ENCODE data around the gene PCA3. TPM values are rescaled to one million over a fixed set of nuclear protein-coding genes. Genes with fewer than 3 reads are reported as not detected.

PCA3 gene
- total RNA-seq, 6 donors from 2014 or later, result 0.17 TPM; not detected in 5

DNA sequence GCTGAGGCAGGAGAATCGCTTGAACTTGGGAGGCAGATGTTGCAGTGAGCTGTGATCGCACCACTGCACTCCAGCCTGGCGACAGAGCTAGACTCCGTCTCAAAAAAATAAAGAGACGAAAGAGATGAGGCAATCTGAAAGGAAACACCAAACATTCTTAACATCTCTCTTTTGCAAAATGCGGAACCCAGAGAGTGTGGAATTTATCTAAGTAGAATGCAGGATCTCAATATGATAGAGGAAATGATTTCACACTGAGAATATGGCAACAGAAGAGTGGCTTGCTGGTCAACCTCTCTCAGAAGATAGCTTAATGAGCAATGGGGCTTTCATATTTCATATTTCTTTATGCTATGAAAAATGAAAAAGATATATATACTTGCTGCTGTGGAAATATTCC is 33.4 kb upstream of the PCA3 start:
- WGBS, 2 donors, result 88 to 89% methylated on average over 6 of the region's 6 CpGs
- ATAC-seq (ENCODE audit: low FRiP score in 2 of 2) (no peak), DNase-seq (no peak)
- H3K36me3 ChIP-seq, result no peaks in the 10 kb centered on the region
- no peak overlapping the region for H3K27ac ChIP-seq
- H3K4me3 ChIP-seq, result no peak overlapping the region
- H3K9me3 ChIP-seq, result no peaks in the 10 kb centered on the region
- TF ChIP-seq POLR2A (IDR thresholded peaks at IDR 0.05), result no peak
- no peak for TF ChIP-seq EP300 (IDR thresholded peaks at IDR 0.05)
- TF ChIP-seq, protein P1, sequence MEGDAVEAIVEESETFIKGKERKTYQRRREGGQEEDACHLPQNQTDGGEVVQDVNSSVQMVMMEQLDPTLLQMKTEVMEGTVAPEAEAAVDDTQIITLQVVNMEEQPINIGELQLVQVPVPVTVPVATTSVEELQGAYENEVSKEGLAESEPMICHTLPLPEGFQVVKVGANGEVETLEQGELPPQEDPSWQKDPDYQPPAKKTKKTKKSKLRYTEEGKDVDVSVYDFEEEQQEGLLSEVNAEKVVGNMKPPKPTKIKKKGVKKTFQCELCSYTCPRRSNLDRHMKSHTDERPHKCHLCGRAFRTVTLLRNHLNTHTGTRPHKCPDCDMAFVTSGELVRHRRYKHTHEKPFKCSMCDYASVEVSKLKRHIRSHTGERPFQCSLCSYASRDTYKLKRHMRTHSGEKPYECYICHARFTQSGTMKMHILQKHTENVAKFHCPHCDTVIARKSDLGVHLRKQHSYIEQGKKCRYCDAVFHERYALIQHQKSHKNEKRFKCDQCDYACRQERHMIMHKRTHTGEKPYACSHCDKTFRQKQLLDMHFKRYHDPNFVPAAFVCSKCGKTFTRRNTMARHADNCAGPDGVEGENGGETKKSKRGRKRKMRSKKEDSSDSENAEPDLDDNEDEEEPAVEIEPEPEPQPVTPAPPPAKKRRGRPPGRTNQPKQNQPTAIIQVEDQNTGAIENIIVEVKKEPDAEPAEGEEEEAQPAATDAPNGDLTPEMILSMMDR (IDR thresholded peaks at IDR 0.05), result no peak
- H3K27me3 ChIP-seq, result no peaks in the 10 kb centered on the region
- H3K4me1 ChIP-seq, result no peaks in the 10 kb centered on the region

DNA sequence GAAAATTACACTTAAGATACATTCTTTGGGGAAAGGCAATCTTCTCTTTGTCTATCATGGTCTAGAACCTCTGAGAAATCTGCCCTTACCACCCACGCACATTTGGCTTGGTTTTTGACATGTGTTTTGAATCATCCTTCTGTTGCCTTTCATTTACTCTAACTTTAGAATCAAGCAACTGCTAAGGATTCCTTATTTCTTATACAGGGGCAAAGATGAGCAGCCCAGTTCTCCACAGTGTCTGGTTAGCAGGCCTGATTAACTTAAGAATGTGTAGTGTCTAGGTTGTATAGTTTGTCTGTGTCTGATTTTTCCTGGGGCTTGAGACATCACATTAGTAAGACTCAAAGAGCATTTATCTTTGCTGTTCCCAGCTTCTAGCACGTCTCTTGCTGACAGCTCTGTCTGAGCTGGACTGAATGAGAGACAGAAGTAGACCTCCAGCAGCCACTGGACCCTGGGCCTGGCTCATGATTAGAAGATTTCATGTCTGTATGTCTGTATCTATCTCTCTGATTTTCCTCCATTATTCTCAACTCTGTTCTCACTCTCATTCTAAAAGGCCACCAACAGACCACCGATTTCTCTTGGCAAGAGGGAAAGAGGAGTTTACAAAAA is 31.8 kb upstream of the PCA3 start:
- ATAC-seq (ENCODE audit: low FRiP score in 2 of 2), result no peak

DNA sequence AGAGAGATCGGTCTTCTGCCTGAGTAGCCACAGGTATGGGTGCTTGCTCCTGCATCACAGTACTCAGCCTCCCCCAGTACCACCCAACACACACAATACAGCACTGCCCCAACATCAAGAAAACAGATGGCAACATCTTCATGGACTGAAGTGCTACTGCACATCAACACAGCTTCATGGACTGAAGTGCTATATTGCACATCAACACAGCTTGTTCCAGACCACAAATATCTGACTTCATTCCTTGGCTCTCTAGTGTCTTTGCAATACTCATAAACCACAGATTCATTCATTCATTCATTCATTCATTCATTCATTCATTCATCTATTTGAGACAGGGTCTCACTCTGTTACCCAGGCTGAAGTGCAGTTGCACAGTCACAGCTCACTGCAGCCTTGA is 31.1 kb upstream of the PCA3 start:
- DNase-seq (no peak), ATAC-seq (ENCODE audit: low FRiP score in 2 of 2) (no peak)
- Histone ChIP-seq H3K4me1 (no peaks in the 10 kb centered on the region), H3K36me3 (no peaks in the 10 kb centered on the region), H3K27ac (no peak overlapping the region), H3K4me3 (no peak overlapping the region), H3K9me3 (no peaks in the 10 kb centered on the region), H3K27me3 (no peaks in the 10 kb centered on the region)
- WGBS, 2 donors, result 91 to 95% methylated on average over 1 of the region's 1 CpG
- no peak for TF ChIP-seq EP300 (IDR thresholded peaks at IDR 0.05)
- TF ChIP-seq POLR2A (IDR thresholded peaks at IDR 0.05), result no peak
- TF ChIP-seq, protein P1 (IDR thresholded peaks at IDR 0.05), result no peak
- no peak for TF ChIP-seq POLR2AphosphoS5 (IDR thresholded peaks at IDR 0.05)

More for the DNA sequence above, 31.8 kb upstream of the PCA3 start:
- Histone ChIP-seq H3K4me3 (no peak overlapping the region), H3K27ac (no peak overlapping the region), H3K4me1 (no peaks in the 10 kb centered on the region), H3K27me3 (no peaks in the 10 kb centered on the region), H3K9me3 (no peaks in the 10 kb centered on the region), H3K36me3 (no peaks in the 10 kb centered on the region)
- DNase-seq, result no peak
- TF ChIP-seq POLR2AphosphoS5 (IDR thresholded peaks at IDR 0.05), result no peak
- TF ChIP-seq POLR2A (IDR thresholded peaks at IDR 0.05), result no peak
- 33 to 53% methylated on average over 3 of the region's 3 CpGs for WGBS, 2 donors

DNA sequence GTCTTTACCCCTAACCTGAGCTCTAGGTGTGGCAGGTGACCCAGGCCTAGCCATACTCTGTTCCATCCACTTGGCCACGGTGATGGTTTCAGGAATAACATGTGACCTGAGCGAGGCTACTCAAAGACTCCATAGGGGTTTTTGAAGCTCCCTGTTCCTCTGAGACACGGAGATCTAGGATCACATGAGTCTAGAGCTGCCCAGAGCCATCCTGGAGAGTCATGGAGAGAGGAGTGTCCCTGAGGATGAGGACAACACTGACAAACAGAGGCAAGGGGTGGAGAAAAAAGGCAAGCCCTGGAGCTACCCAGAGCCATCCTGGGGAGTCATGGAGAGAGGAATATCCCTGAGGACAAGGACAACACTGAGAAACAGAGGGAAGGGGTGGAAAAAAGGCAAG is 29.5 kb upstream of the PCA3 start:
- Histone ChIP-seq H3K4me3 (no peak overlapping the region), H3K4me1 (no peaks in the 10 kb centered on the region), H3K27me3 (no peaks in the 10 kb centered on the region), H3K27ac (no peak overlapping the region), H3K9me3 (no peaks in the 10 kb centered on the region), H3K36me3 (no peaks in the 10 kb centered on the region)
- whole genome bisulfite sequencing, 2 donors, result 85 to 93% methylated on average over 3 of the region's 3 CpGs
- TF ChIP-seq POLR2AphosphoS5 (IDR thresholded peaks at IDR 0.05), result no peak
- TF ChIP-seq, protein P1 (IDR thresholded peaks at IDR 0.05), result no peak
- TF ChIP-seq POLR2A (IDR thresholded peaks at IDR 0.05), result no peak
- TF ChIP-seq EP300 (IDR thresholded peaks at IDR 0.05), result no peak
- ATAC-seq (ENCODE audit: low FRiP score in 2 of 2) (peak in 1 of 2 donors; percentile 49), DNase-seq (no peak)

DNA sequence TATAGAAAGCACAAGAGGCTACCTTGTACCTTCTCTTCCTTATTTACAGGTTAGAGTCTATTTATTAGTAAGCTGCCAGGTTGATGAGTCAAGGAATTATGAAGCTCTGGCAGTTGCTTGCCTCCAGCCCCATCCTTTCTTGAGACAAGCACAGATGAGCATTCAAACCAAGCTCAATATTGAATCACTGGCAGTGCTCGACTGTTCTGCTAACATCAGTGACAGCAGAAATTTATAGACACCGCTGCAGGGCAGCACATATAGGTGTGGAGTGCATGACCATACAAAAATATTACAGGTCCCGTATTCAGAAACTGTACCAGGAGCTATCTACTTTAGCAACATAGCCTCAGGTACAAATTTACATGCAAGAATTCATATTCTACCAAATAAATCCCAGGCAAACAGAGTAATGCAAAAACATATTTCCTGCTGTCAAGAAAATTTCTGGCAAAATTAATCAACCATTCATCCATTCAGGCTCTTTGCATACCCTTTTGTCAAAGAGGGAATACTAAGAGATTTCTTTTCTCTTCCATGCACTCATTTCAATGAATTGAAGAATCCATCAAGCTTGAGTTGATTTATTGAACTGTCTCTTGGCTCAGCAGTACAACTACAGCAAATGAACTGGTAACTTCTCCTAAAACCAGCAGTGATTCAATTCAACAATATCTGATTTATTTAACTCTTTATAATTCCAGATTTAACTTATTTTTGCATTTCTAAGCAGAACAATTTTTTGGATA is 26.9 kb upstream of the PCA3 start:
- DNase-seq, result no peak
- ATAC-seq (ENCODE audit: low FRiP score in 2 of 2), result no peak

More for the DNA sequence above, 26.9 kb upstream of the PCA3 start:
- Histone ChIP-seq H3K9me3 (no peaks in the 10 kb centered on the region), H3K27ac (no peak overlapping the region), H3K27me3 (no peaks in the 10 kb centered on the region), H3K4me1 (no peaks in the 10 kb centered on the region), H3K36me3 (no peaks in the 10 kb centered on the region), H3K4me3 (no peak overlapping the region)
- TF ChIP-seq EP300 (IDR thresholded peaks at IDR 0.05) (no peak), POLR2A (IDR thresholded peaks at IDR 0.05) (no peak), POLR2AphosphoS5 (IDR thresholded peaks at IDR 0.05) (no peak)
- TF ChIP-seq, protein P1 (IDR thresholded peaks at IDR 0.05), result no peak
- WGBS, 2 donors, result 80 to 87% methylated on average over 3 of the region's 3 CpGs
